Islet precursor cell (in vitro differentiated cells): ENCODE measurements around the gene EMC8.

Experiments
- DNase-seq: peaks from one replicate; pipeline ENCODE4 v3.0.0-alpha.2; 2018

EMC8 gene

DNA sequence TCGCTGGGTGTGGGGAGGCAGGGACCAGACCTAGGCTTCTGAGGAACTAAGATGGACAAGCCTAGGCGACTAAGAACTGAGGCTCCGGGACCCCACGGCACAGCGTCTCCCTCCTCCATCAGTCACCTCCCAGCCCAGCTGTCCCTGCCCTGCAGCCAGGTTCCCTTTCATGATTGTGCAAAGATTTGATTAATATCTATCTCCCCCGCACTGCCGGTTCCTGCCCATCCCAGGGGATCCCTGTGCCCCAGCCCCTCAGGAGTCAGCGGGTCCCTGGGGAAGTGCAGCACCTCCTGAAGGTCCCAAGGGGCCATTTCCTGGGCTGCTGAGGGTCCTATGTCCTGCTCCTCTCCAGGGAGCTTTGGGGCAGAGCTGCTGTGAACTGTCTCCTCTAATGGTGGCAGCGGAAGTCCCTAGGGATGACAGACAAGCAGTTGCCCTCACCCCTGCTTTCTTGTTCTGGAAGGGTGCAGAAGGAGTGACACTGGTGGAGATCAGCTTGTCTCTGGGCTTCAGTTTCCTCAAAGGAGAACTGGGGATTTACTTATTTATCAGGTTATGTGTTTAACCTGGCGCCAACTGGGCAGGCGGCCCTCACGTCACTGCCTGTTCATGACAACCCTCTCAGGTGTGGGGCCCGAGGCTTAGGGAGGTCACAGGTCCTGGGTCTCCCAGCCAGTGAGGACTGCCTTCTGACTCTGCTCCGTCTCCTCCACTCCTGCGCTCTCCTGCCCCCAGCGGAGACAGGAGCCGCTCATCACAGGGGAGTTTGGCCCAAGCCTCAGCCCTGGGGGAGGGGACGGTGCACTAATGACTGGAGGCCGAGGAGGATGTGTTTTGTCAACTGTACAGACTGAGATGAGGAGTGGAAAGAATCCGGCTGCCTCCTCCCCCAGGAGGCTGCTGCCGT, 46.6 kb downstream of the EMC8 start:
- DNase-seq, result peak; percentile 93

DNA sequence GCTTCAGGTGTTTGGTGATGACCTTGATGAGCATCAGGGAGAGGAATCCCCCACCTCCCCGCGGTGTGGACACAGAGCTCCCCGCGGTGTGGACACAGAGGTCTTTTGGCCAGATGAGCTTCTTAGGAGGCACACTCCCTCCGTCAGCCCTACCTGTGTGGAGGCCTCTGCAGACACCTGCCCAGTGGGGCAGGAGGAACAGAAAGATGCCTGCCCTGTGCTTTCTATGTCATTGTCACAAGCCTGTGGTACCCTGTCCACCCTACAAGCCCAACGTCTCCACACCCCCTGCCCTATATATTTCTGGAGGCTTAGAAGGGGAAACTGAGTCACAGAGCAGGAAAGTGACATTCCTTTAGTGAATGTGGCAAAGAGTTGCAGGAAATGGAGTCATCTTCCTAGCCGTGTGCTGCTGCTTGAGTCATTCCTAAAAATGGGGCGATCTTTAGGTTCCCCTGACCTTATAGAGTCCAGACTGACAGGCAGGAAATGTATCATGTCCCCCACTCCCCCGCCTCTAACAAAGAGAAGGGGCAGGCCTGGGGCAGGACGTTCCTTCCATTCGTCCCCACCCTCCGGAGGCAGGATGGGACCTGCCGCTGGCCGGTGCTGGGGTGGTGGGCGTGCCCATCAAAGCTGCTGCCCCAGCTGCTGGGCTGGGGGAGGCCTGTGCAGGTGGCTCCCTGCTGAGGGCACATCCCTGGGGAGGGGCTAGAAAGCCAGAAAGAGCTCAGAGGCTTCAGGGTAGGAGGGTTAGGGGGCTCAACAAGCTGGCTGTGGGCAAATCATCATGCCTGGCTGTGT, 47.4 kb downstream of the EMC8 start:
- DNase-seq, result no peak

DNA sequence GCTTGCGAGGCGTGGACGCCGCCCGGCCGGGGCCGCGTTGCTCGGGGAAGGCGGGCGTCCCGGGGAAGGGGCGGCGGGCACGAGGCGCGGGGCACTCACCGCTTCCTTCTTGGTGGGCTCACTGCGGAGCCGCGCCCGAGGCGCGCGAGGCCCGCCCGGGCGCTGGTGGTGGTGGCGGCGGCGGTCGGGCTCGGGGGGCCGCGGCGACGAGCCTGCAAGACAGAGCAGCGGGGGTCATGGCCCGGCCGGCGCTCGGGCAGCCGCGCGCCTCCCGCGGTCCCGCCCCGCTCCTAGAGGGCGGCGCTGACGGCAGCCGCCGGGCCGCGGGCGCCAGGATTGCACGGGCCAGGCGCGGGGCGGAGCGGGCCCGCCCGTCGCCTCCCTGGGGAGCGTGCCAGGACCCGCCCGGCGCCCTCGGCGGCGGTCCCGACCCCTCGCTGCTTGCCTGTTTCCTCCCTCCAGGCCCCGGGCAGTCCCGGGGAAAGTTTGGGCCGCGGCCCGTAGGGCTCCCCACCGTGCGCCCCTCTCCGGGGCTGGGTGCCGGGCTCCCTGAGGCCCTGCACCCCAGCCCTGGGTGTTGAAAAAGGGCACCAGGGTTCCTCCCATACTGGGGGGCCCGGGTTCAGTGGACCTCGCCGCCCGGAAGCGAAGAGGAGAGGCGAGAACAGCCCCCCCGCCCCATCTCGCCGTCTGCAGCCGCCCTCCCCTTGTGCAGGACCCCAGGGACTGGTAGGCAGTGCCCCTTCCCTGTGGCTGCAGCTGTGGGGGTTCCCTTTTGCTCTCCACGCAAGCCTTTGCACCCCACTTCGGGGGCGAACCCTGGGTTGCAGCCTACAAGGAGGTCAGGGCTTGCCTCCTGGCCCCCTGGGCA, 48.3 kb downstream of the EMC8 start, which contains the start of gene C16orf74:
C16orf74 (minus strand) TSS at position 270 of the 871 bp plus-strand sequence. CDS start 15,879 bp downstream, outside the sequence.
- peak; percentile 68 for DNase-seq

DNA sequence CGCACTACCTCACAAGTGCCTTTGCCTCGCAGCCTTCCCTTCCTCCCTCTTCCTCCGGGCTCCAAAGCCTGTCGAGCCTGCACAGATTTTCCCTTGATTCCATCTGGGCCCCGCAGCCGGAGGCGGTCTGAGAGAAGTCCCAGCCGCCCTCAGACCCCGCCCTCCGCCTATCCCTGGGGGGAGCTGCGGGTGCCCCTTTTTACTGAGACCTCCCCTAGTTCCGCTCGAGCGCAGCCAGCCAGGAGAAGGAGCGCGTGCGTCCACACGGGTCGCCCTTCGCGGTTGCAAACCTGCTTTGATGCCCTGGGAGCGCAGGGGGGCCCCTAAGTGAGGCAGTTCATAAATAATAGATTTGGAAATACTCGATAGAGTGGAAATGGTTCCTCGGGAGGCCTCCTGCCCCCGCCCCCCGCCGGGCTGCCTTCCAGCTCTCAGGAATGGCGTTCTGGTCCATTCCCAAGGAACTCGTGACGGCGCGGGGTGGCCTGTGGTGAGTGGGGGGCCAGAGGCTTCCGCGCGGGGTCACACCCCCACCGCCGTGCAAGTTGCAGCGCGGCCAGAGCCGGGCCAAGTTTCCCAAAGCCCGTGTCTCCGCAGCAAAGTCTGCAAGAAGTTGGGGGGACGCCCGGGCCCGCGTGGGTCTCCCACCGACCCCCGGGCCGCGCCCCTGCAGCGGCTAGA, 49.1 kb downstream of the EMC8 start:
- DNase-seq, result no peak

DNA sequence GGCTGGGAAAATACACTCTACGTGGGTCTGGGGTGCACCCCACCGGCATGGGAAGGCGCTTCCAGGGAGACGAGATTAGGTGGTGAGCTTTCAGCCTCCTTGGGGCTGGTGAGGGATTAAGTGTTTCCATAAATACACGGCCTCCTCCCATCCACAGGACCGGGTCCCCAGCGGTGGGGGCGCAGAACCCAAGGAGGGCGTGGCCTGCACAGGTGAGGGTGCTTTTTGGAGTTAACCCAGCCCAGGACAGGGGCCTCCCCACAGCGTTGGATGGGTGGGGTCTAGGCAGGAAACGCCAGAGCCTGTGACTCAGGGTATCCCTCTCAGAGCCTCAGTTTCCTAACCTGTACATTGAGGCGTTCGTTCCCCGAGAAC, 49.6 kb downstream of the EMC8 start:
- DNase-seq, result no peak

DNA sequence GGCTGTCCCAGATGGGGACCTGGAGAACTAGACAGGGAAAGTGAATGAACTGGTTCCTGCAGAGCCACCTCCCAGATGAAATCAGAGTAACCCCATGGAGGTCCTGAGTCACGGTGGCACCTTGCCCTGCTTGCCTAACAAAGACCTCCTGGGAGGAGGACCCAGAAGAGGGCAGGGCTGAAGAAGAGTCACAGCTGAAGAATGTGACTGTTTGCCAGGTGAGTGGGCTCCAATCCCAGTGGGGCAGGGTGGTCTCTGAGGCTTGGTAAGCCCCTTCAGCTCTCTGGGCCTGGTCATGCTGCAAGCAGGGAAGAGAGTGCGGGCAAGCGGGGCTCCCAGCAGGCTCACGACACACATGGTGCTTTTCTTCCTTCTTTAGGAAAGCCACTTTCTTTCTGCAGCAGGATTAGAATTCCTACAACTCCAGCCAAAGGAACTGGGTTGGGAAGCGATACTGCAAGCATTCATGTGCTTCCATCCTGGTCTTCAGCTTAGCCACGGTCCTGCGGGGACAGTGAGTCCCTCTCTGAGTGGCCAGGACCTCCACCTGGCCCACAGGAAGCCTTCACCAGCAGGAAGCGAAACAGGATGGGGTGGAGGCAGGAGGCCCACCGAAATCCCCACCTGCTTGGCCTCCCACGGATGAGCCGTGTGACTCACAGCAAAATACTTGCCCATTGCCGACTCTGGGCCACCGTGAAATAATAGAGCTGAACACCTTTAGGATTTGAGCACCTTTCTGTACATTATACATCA, 52.7 kb downstream of the EMC8 start:
- peak; percentile 79 for DNase-seq

DNA sequence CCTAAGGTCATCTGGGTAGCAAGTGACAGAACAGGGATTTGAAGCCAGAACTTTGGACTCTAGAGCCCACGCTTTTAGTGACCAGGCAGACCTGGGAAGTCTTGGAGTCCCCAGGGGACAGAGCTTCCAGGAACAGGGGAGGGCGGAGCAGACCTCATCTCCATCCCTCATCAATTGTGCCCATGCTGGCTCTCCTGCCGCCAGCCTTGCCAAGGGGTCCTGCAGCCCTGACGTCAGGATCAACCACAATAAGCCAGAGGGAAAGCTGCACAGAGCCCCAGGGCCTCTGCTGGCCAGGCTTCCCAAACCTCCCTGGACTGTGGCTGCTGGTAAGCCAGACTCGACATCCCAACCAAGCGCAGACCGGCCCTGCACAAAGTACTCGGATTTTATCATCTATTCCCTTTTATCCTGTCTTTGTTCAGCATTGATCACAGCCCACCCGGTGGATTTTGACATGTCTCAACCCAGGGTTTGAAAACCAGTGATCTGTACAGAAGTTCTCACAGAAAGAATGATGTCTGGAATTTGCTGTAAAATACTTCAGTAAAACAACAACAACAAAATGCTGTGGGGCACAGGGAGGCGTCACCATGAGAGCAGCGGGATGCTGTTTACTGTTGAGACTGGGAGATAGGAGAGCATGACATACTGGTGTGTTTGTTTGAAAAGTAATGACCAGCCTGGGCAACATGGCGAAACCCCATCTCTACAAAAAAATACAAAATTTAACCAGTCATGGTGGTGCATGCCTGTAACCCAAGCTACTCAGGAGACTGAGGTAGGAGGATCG, 60.2 kb downstream of the EMC8 start:
- no peak for DNase-seq

DNA sequence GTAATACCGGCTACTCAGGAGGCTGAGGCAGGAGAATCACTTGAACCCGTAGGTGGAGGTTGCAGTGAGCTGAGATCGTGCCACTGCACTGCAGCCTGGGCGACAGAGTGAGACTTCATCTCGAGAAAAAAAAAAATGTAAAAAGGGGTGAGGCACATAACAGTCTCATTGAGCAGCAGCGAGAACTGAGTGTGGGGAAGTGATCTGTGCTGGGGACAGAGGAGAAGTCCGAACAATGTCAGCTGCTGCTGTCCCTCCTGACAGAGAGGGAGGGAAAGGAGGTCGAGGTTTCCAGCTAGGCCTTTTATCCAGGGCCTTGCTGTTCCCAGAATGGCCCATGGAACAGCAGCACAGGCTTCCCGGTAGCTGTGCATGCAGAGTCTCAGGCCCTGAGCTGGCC, 62.4 kb downstream of the EMC8 start:
- DNase-seq, result no peak

DNA sequence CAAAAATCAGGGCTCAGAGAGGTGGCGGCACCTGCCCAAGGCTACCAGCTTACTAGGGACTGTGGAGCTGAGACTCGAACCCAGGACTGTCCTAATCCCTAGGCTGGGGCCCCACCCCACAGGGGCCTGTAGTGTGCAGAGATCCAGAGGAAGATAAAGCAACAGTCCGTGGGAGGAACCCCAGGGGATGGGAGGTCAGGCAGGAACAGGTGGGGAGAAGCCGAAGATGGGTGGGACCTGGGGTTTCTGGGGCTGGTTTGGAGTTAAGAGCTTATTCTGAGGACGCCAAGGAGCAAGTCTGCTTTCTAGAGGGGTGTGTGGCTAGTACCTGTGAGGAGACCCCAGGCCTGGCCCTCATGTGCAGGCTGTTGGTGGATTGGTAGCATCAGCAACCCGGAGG, 63.4 kb downstream of the EMC8 start:
- DNase-seq, result no peak

DNA sequence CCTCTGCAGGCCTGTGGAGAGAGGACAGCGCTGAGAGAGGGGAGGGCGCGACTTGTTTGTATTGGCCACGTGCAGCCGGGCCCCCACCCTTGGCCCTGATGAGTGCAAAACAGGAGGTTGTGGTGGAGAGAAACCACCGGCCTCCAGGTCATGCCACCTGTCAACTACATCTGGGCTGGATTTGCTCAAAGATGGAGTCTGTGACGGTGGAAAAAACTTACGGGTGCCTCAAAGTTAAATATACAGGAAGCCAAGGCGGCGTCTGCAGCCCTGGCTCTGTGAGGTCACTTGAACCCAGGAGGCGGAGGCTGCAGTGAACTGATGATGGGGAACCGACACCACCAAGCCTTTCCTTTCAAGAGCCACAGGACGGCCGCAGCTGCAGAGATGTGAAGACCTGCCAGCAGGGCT, 64.1 kb downstream of the EMC8 start:
- no peak for DNase-seq

DNA sequence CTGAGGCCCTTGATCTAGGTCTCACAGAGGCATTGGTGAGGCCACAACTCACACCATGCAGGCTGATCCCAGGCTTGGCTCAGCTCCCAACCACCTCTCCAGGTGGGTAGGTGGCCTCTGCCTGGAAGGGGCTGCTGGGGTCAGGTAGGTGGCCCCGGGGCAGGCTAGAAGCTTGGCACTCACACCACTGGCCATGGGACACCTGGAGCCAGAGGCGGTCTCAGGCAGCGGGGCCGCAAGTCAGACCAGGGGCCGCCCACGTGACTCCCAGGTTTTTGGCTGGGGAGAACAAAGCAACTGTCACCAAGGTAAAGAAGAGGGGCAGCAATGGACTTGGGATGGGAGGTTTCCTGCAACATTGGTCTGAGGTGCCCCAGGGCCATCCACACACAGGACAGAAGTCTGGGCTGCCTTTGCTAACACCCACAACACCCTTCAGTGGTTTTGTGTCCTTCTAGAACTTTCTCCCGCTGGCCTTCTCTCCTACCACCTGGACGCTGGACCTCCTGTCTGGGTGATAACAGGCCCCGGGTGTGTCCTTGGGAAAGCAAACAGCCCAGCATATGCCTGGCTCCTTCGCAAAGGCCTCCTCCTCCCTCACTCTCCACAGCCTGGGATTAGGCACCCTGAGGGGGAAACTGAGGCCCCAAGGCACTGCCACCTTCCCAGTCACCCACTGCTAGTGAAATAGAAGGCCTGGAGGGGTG, 64.9 kb downstream of the EMC8 start:
- no peak for DNase-seq

DNA sequence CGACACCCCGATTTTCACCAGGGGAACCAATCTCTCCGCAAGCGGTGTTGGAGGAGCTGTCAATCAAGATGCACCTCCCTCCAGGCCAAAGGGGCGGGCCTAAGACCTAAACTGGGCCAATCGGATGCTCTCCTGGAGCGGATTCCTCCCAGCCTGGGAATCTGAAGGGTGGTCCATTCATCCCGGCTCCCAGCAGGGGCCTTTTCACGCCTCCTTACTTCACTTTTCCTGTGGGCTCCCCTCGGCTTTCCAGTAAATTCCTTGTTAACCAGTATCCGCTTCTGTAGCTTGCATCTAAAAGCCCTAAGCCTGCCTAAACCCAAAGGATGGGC, 65.5 kb downstream of the EMC8 start:
- DNase-seq, result peak; percentile 81

DNA sequence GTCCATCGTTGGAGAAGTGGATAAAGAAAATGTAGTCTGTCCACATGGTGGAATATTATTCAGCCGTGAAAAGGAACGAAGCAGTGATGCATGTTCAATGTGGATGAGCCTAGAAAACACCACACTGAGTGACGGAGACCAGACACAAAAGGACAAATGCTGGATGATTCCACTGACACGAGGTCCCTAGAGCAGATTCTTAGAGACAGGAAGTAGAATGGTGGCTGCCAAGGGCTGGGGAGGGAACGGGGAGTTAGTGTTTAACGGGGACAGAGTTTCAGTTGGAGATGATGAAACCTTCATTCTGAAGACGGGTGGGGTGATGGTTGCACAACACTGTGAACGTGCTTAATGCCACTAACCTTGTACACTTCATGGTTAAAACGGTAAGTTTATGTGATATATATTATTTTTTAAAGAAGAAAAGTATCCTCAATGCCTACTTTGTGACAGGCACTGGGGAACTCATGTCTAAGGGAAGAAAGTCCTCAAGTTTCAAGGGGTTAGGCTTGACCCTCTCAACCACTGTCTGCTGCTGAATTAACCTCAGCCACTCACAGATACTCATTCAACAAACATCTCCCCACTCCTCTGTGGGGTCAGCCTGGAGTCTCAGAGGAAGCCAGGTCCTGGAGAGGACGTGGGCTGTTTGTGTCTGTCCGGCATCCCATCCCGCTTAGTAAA, 66.0 kb downstream of the EMC8 start:
- DNase-seq, result no peak

DNA sequence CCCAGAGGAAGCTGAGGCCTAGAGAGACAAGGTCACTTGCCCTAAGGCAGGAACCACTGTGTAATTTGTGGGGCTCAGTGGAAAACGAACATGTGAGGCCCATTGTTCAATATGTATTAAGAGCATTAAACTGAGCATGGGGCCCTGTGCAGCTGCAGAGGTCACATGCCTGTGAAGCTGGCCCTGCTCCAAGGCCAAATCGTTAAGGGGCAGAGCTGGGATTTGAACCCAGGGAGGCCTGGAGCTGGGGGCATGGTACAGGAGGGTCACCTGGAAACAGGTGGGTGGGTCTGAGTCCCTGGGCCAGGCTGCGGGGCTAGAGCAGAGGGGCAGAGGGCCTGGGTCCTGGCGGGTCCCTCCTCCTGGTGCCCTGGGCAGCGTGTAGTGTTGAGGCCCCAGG, 68.2 kb downstream of the EMC8 start:
- DNase-seq, result no peak

DNA sequence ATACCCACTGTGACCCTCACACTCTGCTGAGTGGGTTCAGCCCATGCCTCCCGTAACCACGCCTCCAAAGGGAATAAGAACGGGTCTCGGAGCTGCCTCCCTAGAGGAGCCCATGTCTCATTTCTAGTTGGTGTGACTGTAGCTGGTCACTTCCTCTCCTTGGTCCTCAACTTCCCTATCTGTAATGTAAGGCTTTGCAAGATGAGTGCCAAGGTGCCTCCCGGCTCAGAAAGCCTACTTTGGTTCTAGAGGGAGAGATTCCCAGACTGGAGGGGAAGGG, 69.2 kb downstream of the EMC8 start:
- DNase-seq, result no peak

DNA sequence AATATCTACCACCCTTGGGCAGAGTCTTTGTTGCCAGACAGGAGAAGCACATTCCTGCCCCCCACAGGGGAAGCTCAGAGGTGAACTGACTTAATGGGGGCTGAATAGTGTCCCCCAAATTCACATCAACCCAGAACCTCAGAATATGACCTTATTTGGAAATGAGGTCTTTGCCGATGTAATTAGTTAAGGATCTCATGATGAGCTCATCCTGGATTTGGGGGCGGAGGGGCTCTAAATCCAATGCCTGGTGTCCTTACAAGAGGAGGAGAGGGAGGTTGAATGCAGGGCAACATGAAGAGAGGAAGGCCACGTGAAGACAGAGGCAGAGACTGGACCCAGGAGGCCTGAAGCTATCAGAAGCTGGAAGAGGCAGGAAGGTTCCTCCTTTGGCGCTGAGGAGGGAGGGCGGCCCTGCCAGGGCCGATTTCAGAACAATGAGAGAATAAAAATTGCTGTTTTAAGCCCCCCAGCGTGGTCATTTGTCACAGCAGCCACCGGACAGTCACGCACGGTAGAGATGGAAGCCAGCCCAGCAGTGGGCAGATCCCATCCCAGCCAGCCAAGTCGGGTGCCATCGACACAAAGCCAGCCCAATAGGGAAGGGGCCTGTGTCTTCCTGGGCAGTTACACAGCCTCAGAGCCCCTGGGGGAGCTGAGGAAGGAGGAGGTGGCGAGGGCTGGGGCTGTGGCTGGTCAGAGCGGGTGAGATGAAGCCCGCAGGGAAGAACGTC, 69.7 kb downstream of the EMC8 start:
- DNase-seq, result no peak

DNA sequence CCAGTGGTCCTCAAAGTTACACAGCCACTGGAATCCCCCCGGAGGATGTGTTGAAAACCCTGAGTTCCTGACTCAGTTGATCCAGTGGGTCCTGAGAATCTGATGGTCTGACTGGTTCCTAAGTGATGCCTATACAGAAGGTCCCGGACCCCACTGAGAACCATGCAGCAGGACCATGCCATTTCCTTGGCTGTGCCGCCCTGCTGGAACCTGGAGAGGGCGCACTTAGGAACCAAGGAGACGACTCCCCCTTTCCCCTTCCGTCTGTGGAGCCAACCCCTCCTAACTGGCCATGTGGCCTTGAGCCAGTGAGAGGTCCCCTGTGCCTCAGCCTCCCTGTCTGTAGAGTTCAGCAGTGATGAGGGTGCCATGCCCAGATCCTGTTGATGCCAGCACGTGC, 70.5 kb downstream of the EMC8 start:
- DNase-seq, result no peak
